Esophagus muscularis mucosa (tissue), 4 donors: ENCODE results near the gene NT5DC1. TPM values are rescaled to one million over a fixed set of nuclear protein-coding genes. Genes with fewer than 3 reads are reported as not detected.

Source experiments
- DNase-seq: peaks from one replicate; pipeline ENCODE4 v3.0.0-alpha.2; 2017; ENCODE audit errors: extremely low spot score
- H3K27ac ChIP-seq, 4 donors: fragments of 200-600 bp; sonication (generic); replicated peaks in 1 of 4; 1 replicate in 3 of 4; 2 replicates in 1 of 4; pipeline ENCODE4 v1.5.1; 2016 to 2019; ENCODE audit warnings: mild to moderate bottlenecking in 1 of 4
- H3K27me3 ChIP-seq, 4 donors: fragments of 200-600 bp; sonication (generic); one replicate each; pipeline versions ENCODE4 v1.5.1 to v1.6.0; 2016 to 2019
- H3K36me3 ChIP-seq, 4 donors: fragments of 200-600 bp; sonication (generic); one replicate each; pipeline ENCODE4 v1.5.1; 2016 to 2019
- H3K4me1 ChIP-seq, 4 donors: fragments of 200-600 bp; sonication (generic); one replicate each; pipeline ENCODE4 v1.5.1; 2016 to 2019
- H3K4me3 ChIP-seq, 4 donors: fragments of 200-600 bp; sonication (generic); 1 replicate in 2 of 4; 2 replicates in 2 of 4; pipeline ENCODE4 v1.5.1; 2016 to 2019; ENCODE audit warnings: mild to moderate bottlenecking in 4 of 4, moderate library complexity in 1 of 4
- H3K9me3 ChIP-seq, 4 donors: fragments of 200-600 bp; sonication (generic); 1 replicate in 3 of 4; 2 replicates in 1 of 4; pipeline ENCODE4 v1.5.1; 2016 to 2019
- CTCF ChIP-seq, 3 experiments: fragments of 200-600 bp in 2 of 3; fragments of 450-650 bp in 1 of 3; sonication (generic) in 2 of 3; IDR thresholded peaks; one replicate each; pipeline ENCODE4 v1.5.1; 2017 to 2019; ENCODE audit warnings: antibody characterized with exemption in 3 of 3, mild to moderate bottlenecking in 2 of 3, moderate library complexity in 1 of 3
- EP300 ChIP-seq: sonication (generic); formaldehyde crosslinking; IDR thresholded peaks from one replicate; pipeline ENCODE4 v1.6.1; 2017; ENCODE audit warnings: antibody characterized with exemption
- POLR2A ChIP-seq: fragments of 450-650 bp; IDR thresholded peaks from one replicate; pipeline ENCODE4 v1.6.1; 2017; ENCODE audit warnings: antibody characterized with exemption, moderate library complexity, mild to moderate bottlenecking, low read depth
- POLR2AphosphoS5 ChIP-seq, 2 donors: sonication (generic); formaldehyde crosslinking; IDR thresholded peaks; one replicate each; pipeline ENCODE4 v1.6.1; 2017; ENCODE audit warnings: antibody characterized with exemption in 2 of 2
- WGBS: methylation state at CpG from one replicate; pipeline ENCODE4 v1.1.5; 2018; 5-methylcytosine and 5-hydroxymethylcytosine counted together
- intact Hi-C: fragments of 100-400 bp; cut with DNase I; formaldehyde crosslinking; loops from one replicate; pipeline ENCODE4 v1.15.1; 2023
- total RNA-seq, 4 donors: library from RNA; depleted of rRNA; stranded (reverse); fragments of >200 nt; gene quantifications; one replicate each; pipeline versions ENCODE4 v1.1.0 to v1.2.1, GENCODE V29; 2016

The NT5DC1 gene
- total RNA-seq, 4 donors from 2014 or later: 4.1 to 8.4 (median 6.7) TPM

GRCh38 chr6:116247285-116247684 is 146.6 kb downstream of the NT5DC1 start:
- Histone ChIP-seq H3K27me3 (no peaks in the 10 kb centered on the region), H3K4me1 (peaks cover 25 to 40% (median 36%) of the 10 kb centered on the region in 4 donors), H3K36me3 (peaks cover 0 to 5% (median 0%) of the 10 kb centered on the region in 4 donors), H3K27ac (no peak overlapping the region), H3K4me3 (no peak overlapping the region), H3K9me3 (no peaks in the 10 kb centered on the region)
- intact Hi-C loops: no loop called here
- no peak for DNase-seq
- TF ChIP-seq POLR2A: no peak
- TF ChIP-seq EP300: no peak
- no peak for TF ChIP-seq POLR2AphosphoS5 (IDR thresholded peaks at IDR 0.05)
- TF ChIP-seq CTCF (IDR thresholded peaks at IDR 0.05): no peak

GRCh38 chr6:116248577-116248976 is 147.9 kb downstream of the NT5DC1 start:
- Histone ChIP-seq H3K9me3 (no peaks in the 10 kb centered on the region), H3K4me1 (peaks cover 34 to 50% (median 47%) of the 10 kb centered on the region in 4 donors), H3K4me3 (no peak overlapping the region), H3K27ac (no peak overlapping the region), H3K27me3 (no peaks in the 10 kb centered on the region), H3K36me3 (peaks cover 0 to 5% (median 0%) of the 10 kb centered on the region in 4 donors)
- no peak for TF ChIP-seq EP300
- TF ChIP-seq POLR2AphosphoS5 (IDR thresholded peaks at IDR 0.05): no peak
- no peak for TF ChIP-seq CTCF (IDR thresholded peaks at IDR 0.05)
- TF ChIP-seq POLR2A: no peak
- 89% methylated on average over 2 of the region's 2 CpGs for whole genome bisulfite sequencing
- intact Hi-C loops: no loop called here
- no peak for DNase-seq

- Histone ChIP-seq H3K27ac (peak overlapping the region in 3 of 4 donors; percentile 28 to 45 (median 32)), H3K4me1 (peaks cover 45 to 63% (median 61%) of the 10 kb centered on the region in 4 donors), H3K4me3 (peak overlapping the region in 3 of 4 donors; percentile 14 to 32 (median 14)), H3K9me3 (no peaks in the 10 kb centered on the region), H3K36me3 (no peaks in the 10 kb centered on the region), H3K27me3 (no peaks in the 10 kb centered on the region)
- 73% methylated on average over 6 of the region's 6 CpGs for WGBS
- TF ChIP-seq CTCF (IDR thresholded peaks at IDR 0.05) (no peak), EP300 (no peak), POLR2A (no peak), POLR2AphosphoS5 (IDR thresholded peaks at IDR 0.05) (no peak)
- intact Hi-C loops: no loop called here
- DNase-seq: no peak
These were observed 151.1 kb downstream of the NT5DC1 start for GRCh38 chr6:116251568-116252384.

GRCh38 chr6:116253188-116253504 is 152.5 kb downstream of the NT5DC1 start:
- Histone ChIP-seq H3K4me1 (peaks cover 45 to 63% (median 61%) of the 10 kb centered on the region in 4 donors), H3K36me3 (peaks cover 0 to under 1% (median 0%) of the 10 kb centered on the region in 4 donors), H3K9me3 (no peaks in the 10 kb centered on the region), H3K27ac (peak overlapping the region; percentile 94 to 96 (median 95)), H3K27me3 (no peaks in the 10 kb centered on the region), H3K4me3 (peak overlapping the region; percentile 94 to 99 (median 97))
- TF ChIP-seq CTCF (IDR thresholded peaks at IDR 0.05) (no peak), POLR2A (no peak), POLR2AphosphoS5 (IDR thresholded peaks at IDR 0.05) (no peak), EP300 (no peak)
- WGBS: 10% methylated on average over 6 of the region's 11 CpGs
- no peak for DNase-seq
- intact Hi-C loops: no loop called here
